Neural cell (in vitro differentiated cells): ENCODE data around the gene NHSL2.

ENCODE experiments used
- CTCF ChIP-seq: fragments of 450-650 bp; IDR thresholded peaks from 2 replicates; pipeline ENCODE4 v1.5.1; 2014; ENCODE audit warnings: antibody characterized with exemption, mild to moderate bottlenecking, moderate library complexity; ENCODE audit not compliant: poor library complexity, severe bottlenecking
- EP300 ChIP-seq: fragments of 450-650 bp; conservative IDR thresholded peaks from 2 replicates; pipeline ENCODE4 v1.6.1; 2014; ENCODE audit warnings: antibody characterized with exemption, mild to moderate bottlenecking, moderate library complexity; ENCODE audit not compliant: poor library complexity, severe bottlenecking
- EZH2 ChIP-seq: fragments of 200-600, 300-800 bp; shearing (Covaris generic), sonication (generic); IDR thresholded peaks from 2 replicates; pipeline ENCODE4 v1.6.1; 2014; ENCODE audit warnings: antibody characterized with exemption, low read length, borderline replicate concordance, mild to moderate bottlenecking; ENCODE audit not compliant: insufficient read depth, poor library complexity, severe bottlenecking
- POLR2AphosphoS5 ChIP-seq: IDR thresholded peaks from 2 replicates; pipeline ENCODE4 v1.6.1; 2012
- REST ChIP-seq: IDR thresholded peaks from 2 replicates; pipeline ENCODE4 v1.6.1; 2012; ENCODE audit warnings: borderline replicate concordance
- SMC3 ChIP-seq: fragments of 450-650 bp; conservative IDR thresholded peaks from 2 replicates; pipeline ENCODE4 v1.6.1; 2014; ENCODE audit warnings: antibody characterized with exemption, mild to moderate bottlenecking, moderate library complexity; ENCODE audit not compliant: poor library complexity
- TAF1 ChIP-seq: IDR thresholded peaks from 2 replicates; pipeline ENCODE4 v1.6.1; 2012; ENCODE audit warnings: low read depth

GRCh38 chrX:72146527-72146926, 235.9 kb downstream of the NHSL2 start:
- TF ChIP-seq CTCF: no peak
- TF ChIP-seq EZH2: no peak
- TF ChIP-seq POLR2AphosphoS5: no peak
- no peak for TF ChIP-seq TAF1
- no peak for TF ChIP-seq REST
- TF ChIP-seq EP300: no peak
- TF ChIP-seq SMC3: no peak
